Lower lobe of right lung (tissue), 2 donors: Measurements from ENCODE around the gene KCNQ5. TPM values are rescaled to one million over a fixed set of nuclear protein-coding genes. Genes with fewer than 3 reads are reported as not detected.

Source experiments
- ATAC-seq, 2 donors: fragments of 200-7000 bp; cut with Tn5 transposase; one replicate each; pipeline ENCODE4 v1.9.1; 2020 to 2022; ENCODE audit warnings: mild to moderate bottlenecking in 2 of 2, moderate library complexity in 2 of 2
- DNase-seq: peaks from one replicate; pipeline ENCODE4 v3.0.0-alpha.2; 2020
- H3K27ac ChIP-seq: fragments of 200-600 bp; one replicate; pipeline ENCODE4 v1.8.0; 2022
- H3K27me3 ChIP-seq: fragments of 200-600 bp; one replicate; pipeline ENCODE4 v1.8.0; 2022; ENCODE audit warnings: low read depth
- H3K36me3 ChIP-seq: fragments of 200-600 bp; one replicate; pipeline ENCODE4 v1.8.0; 2022; ENCODE audit warnings: mild to moderate bottlenecking
- H3K4me1 ChIP-seq: fragments of 200-600 bp; one replicate; pipeline ENCODE4 v1.8.0; 2022
- H3K4me3 ChIP-seq: fragments of 200-600 bp; one replicate; pipeline ENCODE4 v1.8.0; 2022; ENCODE audit warnings: mild to moderate bottlenecking
- H3K9me3 ChIP-seq: fragments of 200-600 bp; one replicate; pipeline ENCODE4 v1.8.0; 2022
- intact Hi-C: fragments of 100-400 bp; cut with DNase I; formaldehyde crosslinking; loops from one replicate; pipeline ENCODE4 v1.11.0; 2022
- total RNA-seq: library from RNA; stranded (reverse); fragmentation: NEBNext Ultra II Directional; extraction: Animal tissue kit (Norgen Biotek cat#: 25700); gene quantifications from one replicate; pipeline ENCODE4 v1.2.1, GENCODE V29; 2021
- TF ChIP-seq, protein P1 (sequence below): fragments of 200-600 bp; IDR thresholded peaks from one replicate; pipeline ENCODE4 v1.8.0; 2022; ENCODE audit warnings: antibody characterized with exemption, mild to moderate bottlenecking
- donor health status: DM: no; HTN: yes; CAD: no; lungs with severe emphysema.

KCNQ5 gene
- total RNA-seq, 1 donor from 2014 or later: 0.35 TPM

DNA sequence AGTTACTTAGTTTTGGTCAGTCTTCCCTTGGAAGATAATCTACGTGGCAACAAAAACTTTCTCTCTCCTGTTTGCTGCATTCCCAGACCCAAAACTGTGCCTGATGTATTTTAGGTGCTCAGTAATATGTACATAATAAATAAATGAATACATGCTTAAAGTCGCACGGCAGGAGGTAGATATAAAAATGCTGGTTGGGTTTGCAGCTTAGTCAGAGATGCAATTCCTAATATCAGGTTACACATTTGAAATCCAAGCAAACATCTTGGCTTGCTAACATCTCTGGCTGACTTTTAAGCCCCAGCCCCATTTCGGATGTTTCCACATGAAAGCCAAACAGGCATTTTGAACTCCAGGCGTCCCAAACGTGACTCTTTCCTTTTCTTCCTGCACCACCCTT, 91.0 kb downstream of the KCNQ5 start:
- Histone ChIP-seq H3K36me3 (no peaks in the 10 kb centered on the region), H3K4me3 (no peak overlapping the region), H3K27ac (no peak overlapping the region), H3K9me3 (peaks cover 7% of the 10 kb centered on the region), H3K27me3 (no peaks in the 10 kb centered on the region), H3K4me1 (no peaks in the 10 kb centered on the region)
- DNase-seq (no peak), ATAC-seq (no peak)
- TF ChIP-seq, protein P1, sequence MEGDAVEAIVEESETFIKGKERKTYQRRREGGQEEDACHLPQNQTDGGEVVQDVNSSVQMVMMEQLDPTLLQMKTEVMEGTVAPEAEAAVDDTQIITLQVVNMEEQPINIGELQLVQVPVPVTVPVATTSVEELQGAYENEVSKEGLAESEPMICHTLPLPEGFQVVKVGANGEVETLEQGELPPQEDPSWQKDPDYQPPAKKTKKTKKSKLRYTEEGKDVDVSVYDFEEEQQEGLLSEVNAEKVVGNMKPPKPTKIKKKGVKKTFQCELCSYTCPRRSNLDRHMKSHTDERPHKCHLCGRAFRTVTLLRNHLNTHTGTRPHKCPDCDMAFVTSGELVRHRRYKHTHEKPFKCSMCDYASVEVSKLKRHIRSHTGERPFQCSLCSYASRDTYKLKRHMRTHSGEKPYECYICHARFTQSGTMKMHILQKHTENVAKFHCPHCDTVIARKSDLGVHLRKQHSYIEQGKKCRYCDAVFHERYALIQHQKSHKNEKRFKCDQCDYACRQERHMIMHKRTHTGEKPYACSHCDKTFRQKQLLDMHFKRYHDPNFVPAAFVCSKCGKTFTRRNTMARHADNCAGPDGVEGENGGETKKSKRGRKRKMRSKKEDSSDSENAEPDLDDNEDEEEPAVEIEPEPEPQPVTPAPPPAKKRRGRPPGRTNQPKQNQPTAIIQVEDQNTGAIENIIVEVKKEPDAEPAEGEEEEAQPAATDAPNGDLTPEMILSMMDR: no peak
- intact Hi-C loops: no loop called here

DNA sequence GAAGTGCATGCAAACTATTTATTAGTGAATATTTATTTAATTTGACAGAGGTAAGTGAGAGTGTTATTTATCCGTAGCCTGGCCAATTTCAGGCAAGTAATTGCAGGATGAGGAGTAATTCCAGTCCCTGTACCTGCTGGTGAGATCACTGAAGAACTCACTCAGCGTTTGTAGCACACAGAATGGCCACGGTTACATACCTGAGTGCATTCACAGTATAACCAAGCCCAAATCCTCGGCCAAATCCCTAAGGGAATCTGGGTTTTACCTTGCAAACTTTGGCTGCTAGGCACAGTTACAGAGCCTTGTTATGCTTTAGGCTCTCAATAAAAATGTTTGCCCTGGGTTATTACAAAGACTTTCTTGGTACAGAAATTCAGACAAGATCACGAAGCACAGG, 93.3 kb downstream of the KCNQ5 start:
- intact Hi-C loops: no loop called here
- DNase-seq: no peak
- Histone ChIP-seq H3K27ac (no peak overlapping the region), H3K4me1 (no peaks in the 10 kb centered on the region), H3K4me3 (no peak overlapping the region), H3K9me3 (peaks cover 6% of the 10 kb centered on the region), H3K36me3 (no peaks in the 10 kb centered on the region), H3K27me3 (no peaks in the 10 kb centered on the region)
- ATAC-seq: no peak
- TF ChIP-seq, protein P1: no peak

DNA sequence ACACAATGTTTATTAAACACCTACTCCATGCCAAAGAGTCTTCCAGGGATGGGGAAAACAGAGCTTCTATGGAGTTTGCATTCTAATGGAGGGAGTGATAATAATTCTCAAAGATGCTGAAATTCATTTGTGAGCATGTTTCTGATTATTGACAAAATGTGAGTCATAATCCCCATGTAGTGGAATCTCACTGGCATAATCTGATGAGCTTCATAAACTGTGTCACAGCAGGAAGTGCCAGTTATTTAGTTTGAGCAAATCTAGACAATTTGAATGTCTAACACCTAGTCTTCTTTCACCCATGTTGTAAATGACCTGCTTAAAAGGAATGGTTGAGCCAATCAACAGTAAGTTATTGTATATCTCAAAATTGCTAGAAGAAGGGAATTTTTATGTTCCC, 95.1 kb downstream of the KCNQ5 start:
- TF ChIP-seq, protein P1: no peak

DNA sequence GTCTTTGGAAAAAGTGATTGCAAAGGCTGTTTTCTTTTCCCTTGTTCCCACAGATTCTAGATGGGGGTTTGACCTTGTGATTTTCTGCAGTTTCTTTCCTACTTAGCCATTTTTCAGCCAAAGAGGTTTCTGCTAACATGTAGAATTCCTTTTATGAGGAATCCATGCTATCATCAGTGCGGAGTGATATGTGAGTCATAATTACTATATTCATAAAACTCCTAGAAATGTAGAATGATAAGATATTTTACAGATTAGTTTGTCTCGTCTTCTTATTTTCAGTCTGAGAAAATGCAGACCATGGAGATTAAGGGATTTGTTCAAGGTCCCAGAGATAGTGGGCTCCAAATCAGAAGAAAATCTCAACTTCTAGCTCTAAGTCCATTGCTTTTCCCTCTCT, 98.6 kb downstream of the KCNQ5 start:
- Histone ChIP-seq H3K9me3 (no peaks in the 10 kb centered on the region), H3K36me3 (no peaks in the 10 kb centered on the region), H3K4me3 (no peak overlapping the region), H3K27ac (no peak overlapping the region), H3K27me3 (no peaks in the 10 kb centered on the region), H3K4me1 (no peaks in the 10 kb centered on the region)
- no peak for DNase-seq
- intact Hi-C loops: no loop called here
- TF ChIP-seq, protein P1: no peak
- no peak for ATAC-seq

More for the DNA sequence above, 95.1 kb downstream of the KCNQ5 start:
- ATAC-seq (no peak), DNase-seq (no peak)
- Histone ChIP-seq H3K27me3 (no peaks in the 10 kb centered on the region), H3K9me3 (no peaks in the 10 kb centered on the region), H3K4me1 (no peaks in the 10 kb centered on the region), H3K36me3 (no peaks in the 10 kb centered on the region), H3K4me3 (no peak overlapping the region), H3K27ac (no peak overlapping the region)
- intact Hi-C loops: no loop called here

DNA sequence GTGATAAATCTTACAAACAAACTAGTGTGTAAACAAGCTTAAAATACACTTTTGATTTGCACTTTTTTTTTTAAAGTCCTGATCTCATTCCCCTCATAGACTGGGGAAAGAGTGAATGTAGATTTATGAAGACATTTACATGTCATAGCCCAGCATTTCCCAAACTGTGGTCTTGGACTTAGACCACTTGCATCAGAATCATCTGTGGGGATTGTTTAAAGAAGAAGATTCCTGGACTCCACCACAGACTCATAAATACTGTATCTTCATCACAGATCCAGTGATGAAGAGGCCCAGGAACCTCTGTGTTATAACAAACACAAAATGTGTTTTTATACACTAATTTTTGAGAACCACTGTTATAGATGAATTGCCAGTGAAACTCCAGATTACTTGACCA, 99.5 kb downstream of the KCNQ5 start:
- H3K4me1 ChIP-seq: no peaks in the 10 kb centered on the region
- no peak for DNase-seq
- intact Hi-C loops: no loop called here
- no peak overlapping the region for H3K27ac ChIP-seq
- no peaks in the 10 kb centered on the region for H3K36me3 ChIP-seq
- H3K4me3 ChIP-seq: no peak overlapping the region
- no peaks in the 10 kb centered on the region for H3K9me3 ChIP-seq
- ATAC-seq: no peak
- TF ChIP-seq, protein P1: no peak
- H3K27me3 ChIP-seq: no peaks in the 10 kb centered on the region

DNA sequence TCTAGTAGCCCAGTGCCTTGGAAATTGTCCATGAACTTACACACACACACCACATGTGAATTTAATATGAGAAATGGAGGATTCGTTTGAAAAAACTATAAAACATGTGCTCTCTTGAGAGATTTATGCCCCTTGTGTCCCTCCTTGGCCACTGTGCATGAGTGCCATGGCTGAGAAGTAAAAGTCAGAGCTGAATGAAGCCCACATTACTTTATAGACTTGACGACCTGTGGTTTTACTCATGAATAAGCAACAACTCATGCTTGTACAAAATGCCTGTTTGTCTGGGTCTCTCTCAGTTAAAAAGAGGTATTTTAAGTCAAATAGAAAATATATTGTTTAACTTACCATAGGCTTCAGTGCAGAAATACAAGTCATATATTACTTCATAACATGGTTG, 102.7 kb downstream of the KCNQ5 start:
- no peak for DNase-seq

More for the DNA sequence above, 102.7 kb downstream of the KCNQ5 start:
- TF ChIP-seq, protein P1: no peak
- no peaks in the 10 kb centered on the region for H3K4me1 ChIP-seq
- H3K4me3 ChIP-seq: no peak overlapping the region
- intact Hi-C loops: no loop called here
- ATAC-seq: no peak
- H3K27ac ChIP-seq: no peak overlapping the region
- no peaks in the 10 kb centered on the region for H3K27me3 ChIP-seq
- H3K9me3 ChIP-seq: no peaks in the 10 kb centered on the region
- no peaks in the 10 kb centered on the region for H3K36me3 ChIP-seq
